ENCODE results near the gene AP5Z1. TPM values are rescaled to one million over a fixed set of nuclear protein-coding genes. Genes with fewer than 3 reads are reported as not detected.
A peak's percentile ranks its signal among the peaks of the same experiment; 100 is the strongest.

The AP5Z1 gene
- total RNA-seq, result 98.3 and 111 TPM in 2 replicates

DNA sequence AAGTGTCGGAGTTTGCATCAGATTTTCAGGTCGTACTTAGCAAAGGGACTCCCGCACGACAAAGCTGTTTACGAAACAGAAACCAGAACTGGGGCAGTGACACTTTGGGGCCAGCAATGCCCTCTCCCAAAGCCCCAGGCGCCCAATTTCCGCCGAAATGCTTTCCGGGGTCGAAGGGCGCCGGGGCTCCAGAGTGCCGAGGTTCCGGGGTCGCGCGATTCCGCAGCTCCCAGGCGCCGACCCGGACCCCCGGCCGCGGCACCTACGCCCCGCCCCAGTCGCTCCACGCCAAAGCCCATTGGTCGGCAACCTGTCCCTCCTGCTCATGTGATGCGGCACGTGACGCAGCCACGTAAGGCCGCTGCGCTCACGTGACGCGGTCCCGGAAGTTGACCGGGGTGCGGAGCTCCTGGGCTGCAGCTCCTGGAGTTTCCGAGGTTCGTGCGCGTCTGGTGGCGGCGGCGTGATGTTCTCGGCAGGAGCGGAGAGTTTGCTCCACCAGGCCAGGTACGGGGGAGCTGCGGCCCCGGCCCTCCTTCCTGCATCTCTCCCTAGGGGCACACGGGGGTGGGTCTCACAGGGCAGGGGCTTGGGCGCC lies at the start of gene AP5Z1:
AP5Z1 (plus strand) TSS at position 374 of the 598 bp plus-strand sequence; CDS start at position 467, 93 bp downstream.
- TF ChIP-seq, protein P1, sequence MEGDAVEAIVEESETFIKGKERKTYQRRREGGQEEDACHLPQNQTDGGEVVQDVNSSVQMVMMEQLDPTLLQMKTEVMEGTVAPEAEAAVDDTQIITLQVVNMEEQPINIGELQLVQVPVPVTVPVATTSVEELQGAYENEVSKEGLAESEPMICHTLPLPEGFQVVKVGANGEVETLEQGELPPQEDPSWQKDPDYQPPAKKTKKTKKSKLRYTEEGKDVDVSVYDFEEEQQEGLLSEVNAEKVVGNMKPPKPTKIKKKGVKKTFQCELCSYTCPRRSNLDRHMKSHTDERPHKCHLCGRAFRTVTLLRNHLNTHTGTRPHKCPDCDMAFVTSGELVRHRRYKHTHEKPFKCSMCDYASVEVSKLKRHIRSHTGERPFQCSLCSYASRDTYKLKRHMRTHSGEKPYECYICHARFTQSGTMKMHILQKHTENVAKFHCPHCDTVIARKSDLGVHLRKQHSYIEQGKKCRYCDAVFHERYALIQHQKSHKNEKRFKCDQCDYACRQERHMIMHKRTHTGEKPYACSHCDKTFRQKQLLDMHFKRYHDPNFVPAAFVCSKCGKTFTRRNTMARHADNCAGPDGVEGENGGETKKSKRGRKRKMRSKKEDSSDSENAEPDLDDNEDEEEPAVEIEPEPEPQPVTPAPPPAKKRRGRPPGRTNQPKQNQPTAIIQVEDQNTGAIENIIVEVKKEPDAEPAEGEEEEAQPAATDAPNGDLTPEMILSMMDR (IDR thresholded peaks at IDR 0.05), result no peak
- DNase-seq (peak; percentile 91), ATAC-seq (ENCODE audit: low read depth) (peak; percentile 94)
- H3K4me1 Mint-ChIP-seq, result peaks cover 41% of the 10 kb centered on the region
- H3K9me3 Mint-ChIP-seq, result no peaks in the 10 kb centered on the region
- H3K27ac Mint-ChIP-seq, result peak within 1 kb of the TSS; percentile 98
- no peaks in the 10 kb centered on the region for H3K27me3 Mint-ChIP-seq
- ChIA-PET CTCF (interaction anchor here (0.8 to 2.4 kb wide), 6 partner anchors 9 to 783 kb away, joined by 3 to 10 read pairs (median 5); partner anchors contain the start of gene FOXK1), POLR2A (interaction anchor here (0.5 to 2.8 kb wide), 26 partner anchors 9 to 1683 kb away, joined by 3 to 74 read pairs (median 5); partner anchors contain the start of genes FOXK1 and RBAK)
- H3K4me3 Mint-ChIP-seq, result peak within 1 kb of the TSS; percentile 99
- intact Hi-C loops (cut with micrococcal nuclease), result loop anchor here (1.0 to 5.0 kb wide), 8 partner anchors 17 to 1473 kb away; partner anchors contain the start of genes FOXK1, RBAK and SDK1
- peaks cover 31% of the 10 kb centered on the region for H3K36me3 Mint-ChIP-seq (ENCODE audit: low read depth)

- peak overlapping the region; percentile 84 for H3K27ac Mint-ChIP-seq
- ChIA-PET CTCF (interaction anchor here (2.5 kb wide), 1 partner anchor 33 kb away, joined by 6 read pairs; no protein-coding TSS in a partner anchor), POLR2A (interaction anchor here (0.6 to 2.3 kb wide), 4 partner anchors 19 to 515 kb away, joined by 3 to 21 read pairs (median 4); no protein-coding TSS in a partner anchor)
- TF ChIP-seq, protein P1 (IDR thresholded peaks at IDR 0.05), result no peak
- peaks cover 47% of the 10 kb centered on the region for H3K4me1 Mint-ChIP-seq
- H3K9me3 Mint-ChIP-seq, result no peaks in the 10 kb centered on the region
- ATAC-seq (ENCODE audit: low read depth), result no peak
- H3K36me3 Mint-ChIP-seq (ENCODE audit: low read depth), result peaks cover 33% of the 10 kb centered on the region
- no peak for DNase-seq
- H3K27me3 Mint-ChIP-seq, result no peaks in the 10 kb centered on the region
- intact Hi-C loops (cut with micrococcal nuclease), result loop anchor here (1.0 kb wide), 4 partner anchors 14 to 85 kb away; partner anchors contain the start of gene AP5Z1
- H3K4me3 Mint-ChIP-seq, result peak overlapping the region; percentile 90
Measured at GRCh38 chr7:4725850-4726450, 49.5 kb upstream of the AP5Z1 start.

DNA sequence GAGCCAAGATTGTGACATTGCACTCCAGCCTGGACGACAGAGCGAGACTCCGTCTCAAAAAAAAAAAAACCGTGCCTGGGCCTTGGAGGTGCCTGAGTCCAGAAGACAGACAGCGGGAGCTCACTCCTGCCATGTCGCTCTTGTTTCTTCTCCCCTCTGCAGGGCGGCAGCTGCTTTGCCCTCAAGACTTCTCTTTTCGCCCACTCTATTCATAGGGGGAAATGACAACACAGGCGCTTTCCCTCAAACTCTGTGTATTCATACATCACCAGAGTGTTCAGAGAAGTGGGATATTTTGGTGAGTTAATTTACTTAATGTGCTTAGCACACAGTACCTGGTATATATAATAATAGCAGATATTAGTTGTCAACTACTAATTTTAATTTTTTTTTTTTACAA lies 48.9 kb upstream of the AP5Z1 start:
- DNase-seq (no peak), ATAC-seq (ENCODE audit: low read depth) (no peak)
- intact Hi-C loops (cut with micrococcal nuclease), result no loop called here
- peak overlapping the region; percentile 84 for H3K27ac Mint-ChIP-seq
- peak overlapping the region; percentile 57 for H3K4me3 Mint-ChIP-seq
- ChIA-PET CTCF (no interaction called here), POLR2A (interaction anchor here (0.6 to 1.7 kb wide), 4 partner anchors 32 to 514 kb away, joined by 3 to 4 read pairs (median 3); no protein-coding TSS in a partner anchor)
- H3K4me1 Mint-ChIP-seq, result peaks cover 43% of the 10 kb centered on the region
- no peaks in the 10 kb centered on the region for H3K9me3 Mint-ChIP-seq
- peaks cover 30% of the 10 kb centered on the region for H3K36me3 Mint-ChIP-seq (ENCODE audit: low read depth)
- no peaks in the 10 kb centered on the region for H3K27me3 Mint-ChIP-seq
- TF ChIP-seq, protein P1 (IDR thresholded peaks at IDR 0.05), result no peak

GRCh38 chr7:4727914-4728705 lies 47.3 kb upstream of the AP5Z1 start:
- TF ChIP-seq, protein P1 (IDR thresholded peaks at IDR 0.05), result no peak
- no peak for ATAC-seq (ENCODE audit: low read depth)
- no peaks in the 10 kb centered on the region for H3K9me3 Mint-ChIP-seq
- POLR2A ChIA-PET, result no interaction called here
- intact Hi-C loops (cut with micrococcal nuclease), result no loop called here
- H3K4me1 Mint-ChIP-seq, result peaks cover 37% of the 10 kb centered on the region
- H3K27ac Mint-ChIP-seq, result no peak overlapping the region
- no peak for DNase-seq
- H3K27me3 Mint-ChIP-seq, result no peaks in the 10 kb centered on the region
- no peak overlapping the region for H3K4me3 Mint-ChIP-seq
- peaks cover 37% of the 10 kb centered on the region for H3K36me3 Mint-ChIP-seq (ENCODE audit: low read depth)
- CTCF ChIA-PET, result no interaction called here

Data from activated B cell treated with CpG ODN at 0.5 μM for 24 hours (primary cell).